Aorta (tissue), 5 donors: ENCODE measurements around the gene BEND5. TPM values are rescaled to one million over a fixed set of nuclear protein-coding genes. Genes with fewer than 3 reads are reported as not detected.

Experiments used
- ATAC-seq: fragments of 200-7000 bp; cut with Tn5 transposase; one replicate; pipeline ENCODE4 v1.9.1; 2022; ENCODE audit warnings: moderate library complexity; ENCODE audit not compliant: low FRiP score
- DNase-seq, 2 donors: peaks; one replicate each; pipeline ENCODE4 v3.0.0-alpha.2; 2020
- H3K27ac ChIP-seq, 2 donors: one replicate each; pipeline ENCODE4 v1.5.1; 2013; ENCODE audit warnings: low read length in 2 of 2, mild to moderate bottlenecking in 2 of 2, moderate library complexity in 2 of 2, control low read depth in 1 of 2, inconsistent platforms in 1 of 2, low read depth in 1 of 2
- H3K27me3 ChIP-seq, 2 donors: one replicate each; pipeline ENCODE4 v1.6.1; 2013; ENCODE audit warnings: control low read depth in 1 of 2, low read length in 1 of 2, mild to moderate bottlenecking in 1 of 2, moderate library complexity in 1 of 2; ENCODE audit not compliant: insufficient read depth in 2 of 2, control insufficient read depth in 1 of 2
- H3K36me3 ChIP-seq, 2 donors: one replicate each; pipeline ENCODE4 v1.6.1; 2013; ENCODE audit warnings: control low read depth in 1 of 2, low read length in 1 of 2, mild to moderate bottlenecking in 1 of 2; ENCODE audit not compliant: insufficient read depth in 2 of 2, control insufficient read depth in 1 of 2
- H3K4me1 ChIP-seq, 2 donors: one replicate each; pipeline ENCODE4 v1.6.1; 2013; ENCODE audit warnings: low read length in 2 of 2, control low read depth in 1 of 2, mild to moderate bottlenecking in 1 of 2, moderate library complexity in 1 of 2; ENCODE audit not compliant: insufficient read depth in 2 of 2, control insufficient read depth in 1 of 2
- H3K4me3 ChIP-seq, 2 donors: one replicate each; pipeline ENCODE4 v1.5.1; 2013; ENCODE audit warnings: low read length in 2 of 2, control low read depth in 1 of 2, mild to moderate bottlenecking in 1 of 2
- H3K9me3 ChIP-seq: one replicate; pipeline ENCODE4 v1.6.1; 2013; ENCODE audit warnings: mild to moderate bottlenecking, low read length; ENCODE audit not compliant: control insufficient read depth
- WGBS, 2 donors: extraction: QIAGEN DNeasy Blood & Tissue Kit; methylation state at CpG; one replicate each; pipeline ENCODE4 v1.1.7; 2013; 5-methylcytosine and 5-hydroxymethylcytosine counted together
- intact Hi-C, 2 donors: fragments of 100-400 bp; cut with DNase I; formaldehyde crosslinking; loops; one replicate each; pipeline versions ENCODE4 v1.14.2 to v1.15.0; 2022
- polyA plus RNA-seq, 2 donors: library from polyadenylated mRNA; stranded (reverse); fragments of 200-250 nt; gene quantifications; one replicate each; pipeline ENCODE4 v1.2.3, GENCODE V29; 2013
- total RNA-seq, 2 donors: library from RNA; stranded (reverse); fragmentation: NEBNext Ultra II Directional; extraction: Animal tissue kit (Norgen Biotek cat#: 25700); gene quantifications; one replicate each; pipeline ENCODE4 v1.2.1, GENCODE V29; 2021
- donor health status: healthy with polysubstance abuse.
- donor health status: Bipolar disorder and iron deficiency.
- donor health status: DM: no; HTN: no; CAD: no.
- donor health status: DM: no; HTN: no; CAD: no.
- donor health status: DM: yes; HTN: yes; CAD: no.

Gene BEND5
- total and polyA plus RNA-seq, 4 donors, result 2.1 to 11.2 (median 7.0) TPM

GRCh38 chr1:48741380-48741779 lies 35.3 kb downstream of the BEND5 start:
- ATAC-seq, result no peak
- DNase-seq, result no peak
- WGBS, 2 donors, result 21 to 38% methylated on average over 7 of the region's 7 CpGs
- intact Hi-C loops, result loop anchor here in 1 of 2 donors (5.0 kb wide), 1 partner anchor 36 kb away; the partner anchor contains the start of gene BEND5
- H3K4me1 ChIP-seq, result peaks cover 4 to 8% of the 10 kb centered on the region in 2 donors
- no peaks in the 10 kb centered on the region for H3K9me3 ChIP-seq
- no peaks in the 10 kb centered on the region for H3K27me3 ChIP-seq
- peak overlapping the region in 1 of 2 donors; percentile 85 for H3K27ac ChIP-seq
- no peaks in the 10 kb centered on the region for H3K36me3 ChIP-seq
- H3K4me3 ChIP-seq, result no peak overlapping the region

GRCh38 chr1:48740621-48741020 lies 36.1 kb downstream of the BEND5 start:
- Histone ChIP-seq H3K4me3 (no peak overlapping the region), H3K36me3 (no peaks in the 10 kb centered on the region), H3K27ac (peak overlapping the region in 1 of 2 donors; percentile 30), H3K27me3 (no peaks in the 10 kb centered on the region), H3K9me3 (no peaks in the 10 kb centered on the region), H3K4me1 (peaks cover 4 to 8% of the 10 kb centered on the region in 2 donors)
- ATAC-seq (no peak), DNase-seq (no peak)
- WGBS, 2 donors, result 59 to 74% methylated on average over 3 of the region's 3 CpGs
- intact Hi-C loops, result loop anchor here in 1 of 2 donors (5.0 kb wide), 1 partner anchor 37 kb away; the partner anchor contains the start of gene BEND5

DNA sequence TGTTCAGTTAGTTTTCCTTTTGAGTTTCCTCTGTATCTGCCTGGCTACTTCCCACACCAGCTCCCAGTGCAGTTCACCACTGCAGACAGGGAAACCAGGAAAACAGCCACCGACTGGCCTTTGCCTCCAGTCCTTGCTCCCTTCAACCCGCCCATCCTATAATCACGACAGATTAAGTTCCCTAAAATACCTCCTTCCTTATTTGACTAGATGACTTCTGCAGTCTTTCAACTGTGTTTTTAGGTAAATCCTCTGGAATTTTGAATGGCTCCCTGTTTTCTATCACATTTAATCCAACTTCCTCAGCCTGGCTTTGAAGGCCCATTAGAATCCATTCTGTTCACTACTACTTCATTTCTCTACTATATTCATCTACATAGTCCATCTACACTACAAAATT lies 37.6 kb downstream of the BEND5 start:
- WGBS, 2 donors, result 64 to 66% methylated on average over 3 of the region's 3 CpGs

DNA sequence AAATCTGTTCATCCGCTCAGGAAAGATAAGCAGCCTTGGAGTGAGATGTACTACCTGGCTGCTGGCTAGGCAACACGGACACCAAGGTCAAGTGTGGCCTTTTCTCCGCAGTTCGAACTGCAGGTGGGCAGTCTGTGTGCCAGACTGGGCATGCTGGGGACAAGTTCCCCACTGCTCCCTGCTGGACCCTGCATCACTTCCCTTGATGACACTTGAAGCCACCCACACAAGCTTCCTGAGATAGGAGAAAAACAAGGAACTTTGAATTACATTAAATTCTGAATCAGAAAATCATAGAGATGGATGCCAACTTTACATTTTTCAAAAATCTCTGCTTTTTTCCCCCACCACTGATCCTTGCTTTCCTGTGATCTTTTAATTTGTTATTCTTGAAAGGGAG lies 38.3 kb downstream of the BEND5 start:
- WGBS, 2 donors, result 95 to 96% methylated on average over 4 of the region's 4 CpGs
- Histone ChIP-seq H3K4me1 (peaks cover 0 to 8% of the 10 kb centered on the region in 2 donors), H3K27ac (no peak overlapping the region), H3K4me3 (no peak overlapping the region), H3K36me3 (peaks cover 3 to 6% of the 10 kb centered on the region in 2 donors), H3K27me3 (no peaks in the 10 kb centered on the region), H3K9me3 (no peaks in the 10 kb centered on the region)
- DNase-seq (no peak), ATAC-seq (no peak)
- intact Hi-C loops, result no loop called here

More for the DNA sequence above, 37.6 kb downstream of the BEND5 start:
- Histone ChIP-seq H3K27ac (peak overlapping the region in 1 of 2 donors; percentile 63), H3K9me3 (no peaks in the 10 kb centered on the region), H3K27me3 (no peaks in the 10 kb centered on the region), H3K36me3 (peaks cover 0 to 6% of the 10 kb centered on the region in 2 donors), H3K4me1 (peaks cover 3 to 8% of the 10 kb centered on the region in 2 donors), H3K4me3 (no peak overlapping the region)
- ATAC-seq (no peak), DNase-seq (no peak)
- intact Hi-C loops, result no loop called here

DNA sequence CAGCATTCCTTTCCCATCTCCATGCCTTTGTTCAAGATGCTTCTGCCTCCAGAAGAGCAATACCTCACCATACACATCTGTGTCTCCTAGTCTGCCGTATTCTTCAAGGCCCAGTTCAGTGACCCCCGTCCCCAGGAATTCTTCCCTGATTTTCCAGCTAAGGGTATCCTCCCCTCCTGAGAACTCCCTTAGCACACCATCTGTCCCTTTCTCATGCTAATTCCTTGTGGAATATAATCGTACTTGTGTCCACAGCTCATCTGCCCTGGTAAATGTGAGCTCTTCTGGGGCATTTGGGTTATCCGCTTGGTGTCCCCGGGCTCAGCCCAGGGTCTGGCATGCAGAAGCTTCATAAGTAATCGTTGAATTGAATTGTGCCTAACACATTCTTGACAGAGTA lies 40.9 kb downstream of the BEND5 start:
- no peak for ATAC-seq
- Histone ChIP-seq H3K27ac (no peak overlapping the region), H3K4me1 (no peaks in the 10 kb centered on the region), H3K4me3 (no peak overlapping the region), H3K36me3 (peaks cover 3 to 8% of the 10 kb centered on the region in 2 donors), H3K9me3 (no peaks in the 10 kb centered on the region), H3K27me3 (no peaks in the 10 kb centered on the region)
- WGBS, 2 donors, result 92 to 94% methylated on average over 6 of the region's 6 CpGs
- intact Hi-C loops, result no loop called here
- DNase-seq, result no peak

- Histone ChIP-seq H3K27me3 (no peaks in the 10 kb centered on the region), H3K9me3 (no peaks in the 10 kb centered on the region), H3K4me3 (no peak overlapping the region), H3K27ac (no peak overlapping the region), H3K4me1 (no peaks in the 10 kb centered on the region), H3K36me3 (peaks cover 7 to 9% of the 10 kb centered on the region in 2 donors)
- intact Hi-C loops, result no loop called here
- no peak for ATAC-seq
- DNase-seq, result no peak
- whole genome bisulfite sequencing, 2 donors, result 80 to 85% methylated on average over 10 of the region's 10 CpGs
These were observed 46.4 kb downstream of the BEND5 start for GRCh38 chr1:48730164-48730910.

GRCh38 chr1:48728584-48728983 lies 48.1 kb downstream of the BEND5 start:
- Histone ChIP-seq H3K4me1 (no peaks in the 10 kb centered on the region), H3K27ac (no peak overlapping the region), H3K4me3 (no peak overlapping the region), H3K36me3 (peaks cover 4 to 5% of the 10 kb centered on the region in 2 donors), H3K9me3 (no peaks in the 10 kb centered on the region), H3K27me3 (no peaks in the 10 kb centered on the region)
- ATAC-seq (no peak), DNase-seq (no peak)
- intact Hi-C loops, result no loop called here
- 93 to 96% methylated on average over 2 of the region's 2 CpGs for WGBS, 2 donors

DNA sequence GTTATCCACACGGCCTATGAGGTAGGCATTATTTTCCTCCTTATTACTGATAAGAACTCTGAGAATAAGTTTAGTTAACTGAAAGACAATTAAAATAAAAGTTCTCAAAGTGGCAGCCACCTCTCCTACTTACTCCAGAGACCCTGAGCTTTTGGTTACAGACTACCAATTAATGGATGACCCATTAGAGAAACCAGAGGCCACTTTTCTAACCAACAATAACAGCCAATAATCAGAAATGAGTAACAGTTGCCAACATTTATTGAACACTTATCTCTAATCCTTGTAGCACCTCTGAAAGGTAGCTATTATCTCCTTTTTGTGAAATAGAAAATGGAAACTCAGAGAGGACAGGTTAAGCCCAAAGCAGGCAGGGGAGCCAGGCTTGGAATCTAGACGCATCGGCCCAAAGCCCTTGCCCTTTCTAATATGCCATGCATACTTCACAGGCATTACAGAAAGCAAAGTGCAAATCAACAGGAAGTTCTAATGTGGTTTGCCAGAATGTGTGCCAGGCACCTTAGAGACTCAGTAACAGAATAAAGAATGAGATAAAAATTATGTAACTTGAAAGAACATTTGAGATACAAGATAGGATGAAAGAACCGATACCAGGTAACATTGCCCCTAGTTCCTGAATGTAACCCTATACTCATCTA lies 50.0 kb downstream of the BEND5 start:
- intact Hi-C loops, result no loop called here
- H3K4me3 ChIP-seq, result no peak overlapping the region
- no peaks in the 10 kb centered on the region for H3K9me3 ChIP-seq
- 90 to 94% methylated on average over 4 of the region's 4 CpGs for WGBS, 2 donors
- peaks cover 3 to 4% of the 10 kb centered on the region in 2 donors for H3K36me3 ChIP-seq
- H3K4me1 ChIP-seq, result no peaks in the 10 kb centered on the region
- DNase-seq (no peak), ATAC-seq (no peak)
- no peaks in the 10 kb centered on the region for H3K27me3 ChIP-seq
- no peak overlapping the region for H3K27ac ChIP-seq
